HG02763 (cell line): Measurements from ENCODE around the gene ENAH.

Source experiments
- ATAC-seq: cut with Tn5 transposase; IDR thresholded peaks from one replicate; pipeline ENCODE4 v1.9.1; 2021; ENCODE audit warnings: mild to moderate bottlenecking, moderate library complexity; ENCODE audit not compliant: unreplicated experiment

The ENAH gene

GRCh38 chr1:225572422-225572821, 80.5 kb downstream of the ENAH start:
- no peak for ATAC-seq

- no peak for ATAC-seq
These were observed 85.1 kb downstream of the ENAH start for GRCh38 chr1:225567789-225568188.

GRCh38 chr1:225565847-225566246, 87.1 kb downstream of the ENAH start:
- ATAC-seq, result no peak

- no peak for ATAC-seq
These were observed 91.2 kb downstream of the ENAH start for GRCh38 chr1:225561675-225562074.

- ATAC-seq, result no peak
These were observed 93.0 kb downstream of the ENAH start for GRCh38 chr1:225559902-225560301.

GRCh38 chr1:225559326-225559725, 93.6 kb downstream of the ENAH start:
- no peak for ATAC-seq

GRCh38 chr1:225556694-225557093, 96.2 kb downstream of the ENAH start:
- no peak for ATAC-seq

- no peak for ATAC-seq
These were observed 97.1 kb downstream of the ENAH start for GRCh38 chr1:225555821-225556220.

- ATAC-seq, result no peak
These were observed 98.6 kb downstream of the ENAH start for GRCh38 chr1:225554216-225554812.

- ATAC-seq, result no peak
These were observed 103.1 kb downstream of the ENAH start for GRCh38 chr1:225549821-225550220.

- no peak for ATAC-seq
These were observed 104.6 kb downstream of the ENAH start for GRCh38 chr1:225548140-225548857.

- no peak for ATAC-seq
These were observed 107.3 kb downstream of the ENAH start for GRCh38 chr1:225545649-225546048.

GRCh38 chr1:225544924-225545323, 108.0 kb downstream of the ENAH start:
- no peak for ATAC-seq

- ATAC-seq, result no peak
These were observed 108.7 kb downstream of the ENAH start for GRCh38 chr1:225544263-225544662.

GRCh38 chr1:225543350-225543749, 109.6 kb downstream of the ENAH start:
- no peak for ATAC-seq

GRCh38 chr1:225541383-225541782, 111.5 kb downstream of the ENAH start:
- no peak for ATAC-seq

GRCh38 chr1:225539575-225539974, 113.3 kb downstream of the ENAH start:
- ATAC-seq, result no peak

- ATAC-seq, result no peak
These were observed 113.9 kb downstream of the ENAH start for GRCh38 chr1:225539069-225539468.

- ATAC-seq, result no peak
These were observed 115.2 kb downstream of the ENAH start for GRCh38 chr1:225537554-225538251.

- no peak for ATAC-seq
These were observed 117.6 kb downstream of the ENAH start for GRCh38 chr1:225535280-225535679.

GRCh38 chr1:225534772-225535171, 118.2 kb downstream of the ENAH start:
- ATAC-seq, result no peak

GRCh38 chr1:225534135-225534534, 118.8 kb downstream of the ENAH start:
- no peak for ATAC-seq
